PFSK-1 (cell line): Measurements from ENCODE around the gene ZNF480.
A peak's percentile ranks its signal among the peaks of the same experiment; 100 is the strongest.

Experiments used
- FOXP2 ChIP-seq: optimal IDR thresholded peaks from 2 replicates; pipeline ENCODE3; 2011; ENCODE audit warnings: borderline replicate concordance, control low read depth, inconsistent platforms; ENCODE audit not compliant: insufficient read depth; ENCODE audit errors: extremely low read length, extremely low read depth
- POLR2AphosphoS5 ChIP-seq: IDR thresholded peaks from 2 replicates; pipeline ENCODE4 v1.6.1; 2012; ENCODE audit warnings: low read depth, mild to moderate bottlenecking, control low read depth, low read length, moderate library complexity
- SIN3A ChIP-seq: IDR thresholded peaks from 2 replicates; pipeline ENCODE4 v1.6.1; 2012; ENCODE audit warnings: mild to moderate bottlenecking, low read length, moderate library complexity, borderline replicate concordance; ENCODE audit not compliant: insufficient read depth
- TAF1 ChIP-seq: IDR thresholded peaks from 2 replicates; pipeline ENCODE4 v1.6.1; 2012; ENCODE audit warnings: low read length, control low read depth, borderline replicate concordance; ENCODE audit not compliant: insufficient read depth
- TF ChIP-seq, protein P1 (sequence below), 2 experiments: IDR thresholded peaks; 2 replicates each; pipeline versions ENCODE4 v1.6.1 to v1.8.0; 2011 to 2012; ENCODE audit warnings: low read depth in 2 of 2, low read length in 2 of 2, control low read depth in 1 of 2, inconsistent platforms in 1 of 2, mild to moderate bottlenecking in 1 of 2, moderate library complexity in 1 of 2; ENCODE audit not compliant: insufficient read depth in 1 of 2

The ZNF480 gene

GRCh38 chr19:52331757-52332156 lies 34.8 kb downstream of the ZNF480 start:
- TF ChIP-seq SIN3A (no peak), FOXP2 (no peak)

GRCh38 chr19:52335768-52336116 lies 38.8 kb downstream of the ZNF480 start:
- TF ChIP-seq POLR2AphosphoS5: no peak
- TF ChIP-seq, protein P1, sequence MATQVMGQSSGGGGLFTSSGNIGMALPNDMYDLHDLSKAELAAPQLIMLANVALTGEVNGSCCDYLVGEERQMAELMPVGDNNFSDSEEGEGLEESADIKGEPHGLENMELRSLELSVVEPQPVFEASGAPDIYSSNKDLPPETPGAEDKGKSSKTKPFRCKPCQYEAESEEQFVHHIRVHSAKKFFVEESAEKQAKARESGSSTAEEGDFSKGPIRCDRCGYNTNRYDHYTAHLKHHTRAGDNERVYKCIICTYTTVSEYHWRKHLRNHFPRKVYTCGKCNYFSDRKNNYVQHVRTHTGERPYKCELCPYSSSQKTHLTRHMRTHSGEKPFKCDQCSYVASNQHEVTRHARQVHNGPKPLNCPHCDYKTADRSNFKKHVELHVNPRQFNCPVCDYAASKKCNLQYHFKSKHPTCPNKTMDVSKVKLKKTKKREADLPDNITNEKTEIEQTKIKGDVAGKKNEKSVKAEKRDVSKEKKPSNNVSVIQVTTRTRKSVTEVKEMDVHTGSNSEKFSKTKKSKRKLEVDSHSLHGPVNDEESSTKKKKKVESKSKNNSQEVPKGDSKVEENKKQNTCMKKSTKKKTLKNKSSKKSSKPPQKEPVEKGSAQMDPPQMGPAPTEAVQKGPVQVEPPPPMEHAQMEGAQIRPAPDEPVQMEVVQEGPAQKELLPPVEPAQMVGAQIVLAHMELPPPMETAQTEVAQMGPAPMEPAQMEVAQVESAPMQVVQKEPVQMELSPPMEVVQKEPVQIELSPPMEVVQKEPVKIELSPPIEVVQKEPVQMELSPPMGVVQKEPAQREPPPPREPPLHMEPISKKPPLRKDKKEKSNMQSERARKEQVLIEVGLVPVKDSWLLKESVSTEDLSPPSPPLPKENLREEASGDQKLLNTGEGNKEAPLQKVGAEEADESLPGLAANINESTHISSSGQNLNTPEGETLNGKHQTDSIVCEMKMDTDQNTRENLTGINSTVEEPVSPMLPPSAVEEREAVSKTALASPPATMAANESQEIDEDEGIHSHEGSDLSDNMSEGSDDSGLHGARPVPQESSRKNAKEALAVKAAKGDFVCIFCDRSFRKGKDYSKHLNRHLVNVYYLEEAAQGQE (IDR thresholded peaks at IDR 0.05; ENCODE audit: insufficient read depth in 1 of 2, low read depth in 2 of 2, low read length in 2 of 2): no peak; a peak in 1 of 4 replicates
- no peak for TF ChIP-seq FOXP2
- no peak for TF ChIP-seq SIN3A
- no peak for TF ChIP-seq TAF1

- TF ChIP-seq SIN3A (no peak), TAF1 (0 out of 2 replicates have a peak, but pooled peaks have one; percentile 15), FOXP2 (no peak), POLR2AphosphoS5 (peak; percentile 31; the same call in 1 of the 2 replicates)
- TF ChIP-seq, protein P1 (IDR thresholded peaks at IDR 0.05; ENCODE audit: insufficient read depth in 1 of 2, low read depth in 2 of 2, low read length in 2 of 2): no peak
Measured at GRCh38 chr19:52336117-52336790, 39.3 kb downstream of the ZNF480 start, which contains the start of gene ZNF610. ZNF610 (plus strand) TSS chr19:52336243; CDS start chr19:52349173, 12,930 bp downstream.

DNA sequence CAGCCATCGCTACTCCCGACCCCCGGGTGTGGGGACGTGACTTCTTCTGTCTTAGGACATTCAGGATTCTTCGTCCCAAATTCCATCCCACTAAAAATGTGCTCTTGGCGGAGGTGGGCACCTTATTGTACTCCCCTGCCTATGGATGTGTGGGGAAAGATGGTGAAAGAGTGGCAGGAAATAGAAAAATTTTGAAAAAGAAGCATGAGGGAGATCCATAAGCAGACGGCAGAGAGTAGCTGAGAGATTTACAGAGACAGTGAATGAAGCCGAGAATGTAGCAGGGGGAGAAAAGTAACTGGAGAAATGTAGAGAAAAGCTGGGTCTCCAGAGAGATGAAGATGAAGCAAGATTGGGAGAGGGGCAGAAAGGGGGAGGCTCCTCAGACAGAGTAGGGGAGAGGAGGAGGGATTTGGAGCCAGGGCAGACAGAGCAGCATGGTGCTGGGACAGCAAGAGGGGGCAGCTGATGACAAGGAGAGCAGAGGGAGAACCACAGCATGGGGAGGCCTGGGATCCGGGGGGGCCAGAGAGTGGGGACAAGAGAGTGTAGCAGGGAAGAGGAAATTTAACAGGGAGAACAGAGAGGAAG lies 39.9 kb downstream of the ZNF480 start:
- no peak for TF ChIP-seq FOXP2
- TF ChIP-seq, protein P1 (IDR thresholded peaks at IDR 0.05; ENCODE audit: insufficient read depth in 1 of 2, low read depth in 2 of 2, low read length in 2 of 2): no peak
- no peak for TF ChIP-seq SIN3A
- no peak for TF ChIP-seq POLR2AphosphoS5
- TF ChIP-seq TAF1: no peak

DNA sequence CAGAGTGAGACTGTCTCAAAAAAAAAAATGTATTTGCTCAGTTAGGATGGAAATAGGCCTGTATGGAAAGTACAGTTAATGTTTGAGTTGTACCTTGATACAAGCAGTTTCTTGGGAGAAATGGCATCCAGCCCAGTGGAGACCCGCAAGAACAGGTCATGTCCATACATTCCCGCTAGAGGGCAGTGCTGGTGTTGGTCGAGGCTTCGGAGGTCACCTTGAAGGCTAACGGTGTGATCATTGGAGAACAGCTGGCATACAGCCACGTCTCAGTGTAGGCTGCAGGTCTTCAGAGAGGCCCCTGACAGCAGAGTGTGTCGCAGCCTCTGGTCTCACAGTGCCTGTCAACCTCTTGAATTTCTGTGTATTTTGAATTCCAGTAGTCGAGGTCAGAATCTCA lies 46.6 kb downstream of the ZNF480 start:
- no peak for TF ChIP-seq TAF1
- no peak for TF ChIP-seq SIN3A
- TF ChIP-seq POLR2AphosphoS5: no peak
- TF ChIP-seq, protein P1 (IDR thresholded peaks at IDR 0.05; ENCODE audit: insufficient read depth in 1 of 2, low read depth in 2 of 2, low read length in 2 of 2): no peak
- TF ChIP-seq FOXP2: no peak
